ENCODE measurements around the gene RNF144B. TPM values are rescaled to one million over a fixed set of nuclear protein-coding genes. Genes with fewer than 3 reads are reported as not detected.

The RNF144B gene
- polyA plus RNA-seq, 2 of the 4 experiments (the other 2 are of a cell fraction): 0.36 to 0.49 TPM

GRCh38 chr6:18504232-18504596 is 117.1 kb downstream of the RNF144B start (continued):
- TF ChIP-seq HOXA7 (CRISPR knock-in tag; IDR thresholded peaks at IDR 0.05): no peak
- no peak for TF ChIP-seq RCOR1 (IDR thresholded peaks at IDR 0.05; ENCODE audit: low read depth, low read length)
- TF ChIP-seq CBX2 (IDR thresholded peaks at IDR 0.05; ENCODE audit: borderline replicate concordance, low read depth): no peak

- no peak for TF ChIP-seq RARB (CRISPR knock-in tag; IDR thresholded peaks at IDR 0.05)
- no peak for TF ChIP-seq CBX2 (IDR thresholded peaks at IDR 0.05; ENCODE audit: borderline replicate concordance, low read depth)
- no peak for TF ChIP-seq ATOH8 (CRISPR knock-in tag; IDR thresholded peaks at IDR 0.05; ENCODE audit: low read depth)
- no peak for TF ChIP-seq HMGXB4 (CRISPR knock-in tag; IDR thresholded peaks at IDR 0.05; ENCODE audit: borderline replicate concordance)
- TF ChIP-seq REST (IDR thresholded peaks at IDR 0.05): no peak
- no peak for TF ChIP-seq ZFP36 (IDR thresholded peaks at IDR 0.05; ENCODE audit: borderline replicate concordance, partially characterized antibody)
- no peak for TF ChIP-seq FOSL2 (IDR thresholded peaks at IDR 0.05)
- no peak for TF ChIP-seq FOSL2 (CRISPR knock-in tag; IDR thresholded peaks at IDR 0.05)
- no peak for TF ChIP-seq RCOR1 (IDR thresholded peaks at IDR 0.05; ENCODE audit: low read depth, low read length)
- no peak for TF ChIP-seq JUN (IDR thresholded peaks at IDR 0.05)
- no peak for TF ChIP-seq ZC3H11A (IDR thresholded peaks at IDR 0.05)
- TF ChIP-seq ELK1 (IDR thresholded peaks at IDR 0.05; ENCODE audit: low read depth, low read length): no peak
- no peak for TF ChIP-seq HOXA7 (CRISPR knock-in tag; IDR thresholded peaks at IDR 0.05)
- no peak for TF ChIP-seq NPAS2 (CRISPR knock-in tag; IDR thresholded peaks at IDR 0.05; ENCODE audit: borderline replicate concordance)
- TF ChIP-seq NR3C1 (IDR thresholded peaks at IDR 0.05): no peak
- no peak for TF ChIP-seq HOXB5 (CRISPR knock-in tag; IDR thresholded peaks at IDR 0.05)
- no peak for TF ChIP-seq POLR2AphosphoS2 (conservative IDR thresholded peaks at IDR 0.05; ENCODE audit: low read length)
- no peak for TF ChIP-seq CEBPB (IDR thresholded peaks at IDR 0.05)
- no peak for TF ChIP-seq FOSB (CRISPR knock-in tag; IDR thresholded peaks at IDR 0.05)
- no peak for TF ChIP-seq FOXS1 (CRISPR knock-in tag; IDR thresholded peaks at IDR 0.05)
- no peak for TF ChIP-seq RAD21 (conservative IDR thresholded peaks at IDR 0.05 in 1 of 2, IDR thresholded peaks at IDR 0.05 in 1 of 2)
- no peaks in the 10 kb centered on the region for H3K9me3 ChIP-seq
- H3K4me1 ChIP-seq: no peaks in the 10 kb centered on the region
- H3K4me2 ChIP-seq: no peak overlapping the region
- DNase-seq (ENCODE audit: low read depth in 1 of 2, low spot score in 1 of 2) (no peak), ATAC-seq (no peak), FAIRE-seq (no peak)
- CTCF ChIA-PET: interaction anchor here (0.9 to 8.1 kb wide), 3 partner anchors 160 to 922 kb away, joined by 3 to 79 read pairs (median 3); no protein-coding TSS in a partner anchor
- WGBS (ENCODE audit: missing lambda C conversion rate): 77% methylated on average over 15 of the region's 15 CpGs
- POLR2A ChIA-PET: no interaction called here
- no peak overlapping the region for H3K4me3 ChIP-seq
- H3K27ac ChIP-seq: no peak overlapping the region
Measured at GRCh38 chr6:18506382-18507017, 119.3 kb downstream of the RNF144B start.
